Colonic mucosa (tissue), 4 donors: ENCODE measurements around the gene LOC128125822.
"Not testable (repeated sequence)": the region's sequence is repeated elsewhere in the genome, so short reads cannot be mapped to it uniquely, and the experiment has no call there.

Source experiments
- DNase-seq: peaks from one replicate; pipeline ENCODE4 v3.0.0-alpha.2; 2020
- H3K27ac ChIP-seq: fragments of 200-600 bp; one replicate; pipeline ENCODE4 v1.8.0; 2021
- H3K27me3 ChIP-seq: fragments of 200-600 bp; one replicate; pipeline ENCODE4 v1.8.0; 2021
- H3K36me3 ChIP-seq: fragments of 200-600 bp; one replicate; pipeline ENCODE4 v1.8.0; 2021
- H3K4me1 ChIP-seq: fragments of 200-600 bp; one replicate; pipeline ENCODE4 v1.8.0; 2021; ENCODE audit warnings: mild to moderate bottlenecking
- H3K4me3 ChIP-seq: fragments of 200-600 bp; one replicate; pipeline ENCODE4 v1.8.0; 2021
- H3K9ac ChIP-seq, 2 donors: one replicate each; pipeline ENCODE4 v1.7.0; 2013; ENCODE audit warnings: control low read depth in 2 of 2, low read depth in 2 of 2, low read length in 2 of 2
- H3K9me3 ChIP-seq: fragments of 200-600 bp; one replicate; pipeline ENCODE4 v1.8.0; 2021
- CTCF ChIP-seq: fragments of 200-600 bp; IDR thresholded peaks from one replicate; pipeline ENCODE4 v1.8.0; 2022; ENCODE audit warnings: antibody characterized with exemption, mild to moderate bottlenecking
- intact Hi-C: fragments of 100-400 bp; cut with DNase I; formaldehyde crosslinking; loops from one replicate; pipeline ENCODE4 v1.14.1; 2022
- donor health status: healthy.
- donor health status: DM: no; HTN: no; CAD: no.
- donor health status: DM: no; HTN: no; CAD: no.

Gene LOC128125822

GRCh38 chr6:63572044-63572746 lies at the start of gene LOC128125822, which contains the start of gene PTP4A1:
LOC128125822 (plus strand) TSS chr6:63572480.
PTP4A1 (plus strand) TSS chr6:63572480; CDS start chr6:63576881, 4,401 bp downstream.
- intact Hi-C loops: loop anchor here (10.0 kb wide), 1 partner anchor 217 kb away; no protein-coding TSS in a partner anchor
- Histone ChIP-seq H3K4me1 (no peaks in the 10 kb centered on the region), H3K27ac (peak within 1 kb of the TSS; percentile 99), H3K9me3 (no peaks in the 10 kb centered on the region), H3K36me3 (peaks cover 4% of the 10 kb centered on the region), H3K27me3 (no peaks in the 10 kb centered on the region), H3K4me3 (peak within 1 kb of the TSS; percentile 88), H3K9ac (peak within 1 kb of the TSS; percentile 95 to 100)
- DNase-seq: peak; percentile 97
- no peak for TF ChIP-seq CTCF

GRCh38 chr6:63522911-63523287 lies 49.4 kb upstream of the LOC128125822 start:
- H3K9ac ChIP-seq, H3K27ac ChIP-seq, DNase-seq, H3K27me3 ChIP-seq, H3K4me1 ChIP-seq, H3K9me3 ChIP-seq, intact Hi-C loops, H3K36me3 ChIP-seq, H3K4me3 ChIP-seq: not testable (repeated sequence)

- H3K9ac ChIP-seq: no peak overlapping the region
- no peak for DNase-seq
- H3K4me1 ChIP-seq: no peaks in the 10 kb centered on the region
- H3K27ac ChIP-seq: no peak overlapping the region
- no peaks in the 10 kb centered on the region for H3K27me3 ChIP-seq
- H3K36me3 ChIP-seq: no peaks in the 10 kb centered on the region
- no peaks in the 10 kb centered on the region for H3K9me3 ChIP-seq
- TF ChIP-seq CTCF: no peak
- intact Hi-C loops: no loop called here
- no peak overlapping the region for H3K4me3 ChIP-seq
These were observed 48.6 kb upstream of the LOC128125822 start for GRCh38 chr6:63523630-63524029.

GRCh38 chr6:63525186-63525878 lies 46.9 kb upstream of the LOC128125822 start:
- no peak for DNase-seq
- no peaks in the 10 kb centered on the region for H3K9me3 ChIP-seq
- no peak overlapping the region for H3K27ac ChIP-seq
- intact Hi-C loops: no loop called here
- no peak for TF ChIP-seq CTCF
- H3K36me3 ChIP-seq: no peaks in the 10 kb centered on the region
- no peak overlapping the region for H3K9ac ChIP-seq
- H3K4me1 ChIP-seq: no peaks in the 10 kb centered on the region
- H3K4me3 ChIP-seq: no peak overlapping the region
- H3K27me3 ChIP-seq: no peaks in the 10 kb centered on the region

- Histone ChIP-seq H3K9me3 (no peaks in the 10 kb centered on the region), H3K36me3 (no peaks in the 10 kb centered on the region), H3K27me3 (no peaks in the 10 kb centered on the region), H3K27ac (no peak overlapping the region), H3K4me3 (no peak overlapping the region), H3K9ac (no peak overlapping the region), H3K4me1 (no peaks in the 10 kb centered on the region)
- intact Hi-C loops: no loop called here
- no peak for TF ChIP-seq CTCF
- DNase-seq: no peak
These were observed 45.3 kb upstream of the LOC128125822 start for GRCh38 chr6:63526931-63527330.
